HepG2 (cell line): Measurements from ENCODE around the gene ME3. TPM values are rescaled to one million over a fixed set of nuclear protein-coding genes. Genes with fewer than 3 reads are reported as not detected.

ENCODE experiments used
- ATAC-seq: fragments of 200-7000 bp; cut with Tn5 transposase; 3 replicates; pipeline ENCODE4 v1.9.1; 2020; ENCODE audit warnings: mild to moderate bottlenecking, moderate library complexity
- BruUV-seq: library from RNA; stranded (reverse); fragments of 400-500 nt; replicated peaks from 2 replicates; lab custom pipeline; 2021; lab: Mats Ljungman, UMichigan
- CTCF ChIA-PET: fragments of 300-600 bp; formaldehyde crosslinking; extraction: SDS; loops from one replicate; lab custom pipeline; 2021; ENCODE audit warnings: low total read pairs, inconsistent platforms, low intra/inter-chr PET ratio; lab: Yijun Ruan, JAX
- POLR2A ChIA-PET: fragments of 350-600 bp; sonication (Branson Sonifier 250); formaldehyde crosslinking; loops from one replicate; lab custom pipeline; 2020; ENCODE audit warnings: antibody characterized with exemption, inconsistent platforms; lab: Yijun Ruan, JAX
- DNase-seq: peaks from one replicate; pipeline ENCODE4 v3.0.0-alpha.2; 2015; ENCODE audit warnings: low spot score
- FAIRE-seq: peaks from 3 replicates; lab custom pipeline; 2011; peaks lifted over from hg19 to GRCh38; lab: Jason Lieb, UNC
- H2AFZ ChIP-seq: one replicate; pipeline ENCODE4 v1.6.1; 2011; ENCODE audit warnings: low read length, inconsistent platforms
- H3K27ac ChIP-seq: fragments of 300-600 bp; 3 replicates; pipeline ENCODE4 v1.8.0; 2011; ENCODE audit warnings: mixed run types, mild to moderate bottlenecking, mixed read lengths, low read length, inconsistent platforms; ENCODE audit not compliant: insufficient read depth; ENCODE audit errors: extremely low read length
- H3K27me3 ChIP-seq, 2 experiments: fragments of 200-600 bp in 1 of 2; 2 replicates in 1 of 2; 3 replicates in 1 of 2; pipeline versions ENCODE4 v1.6.0 to v1.8.0; 2011; ENCODE audit warnings: low read length in 2 of 2, mild to moderate bottlenecking in 2 of 2, moderate library complexity in 2 of 2, inconsistent platforms in 1 of 2; ENCODE audit not compliant: insufficient read depth in 2 of 2, control insufficient read depth in 1 of 2
- H3K36me3 ChIP-seq, 2 experiments: fragments of 200-600 bp in 1 of 2; replicated peaks in 1 of 2; 2 replicates in 1 of 2; 3 replicates in 1 of 2; pipeline versions ENCODE4 v1.5.1 to v1.8.0; 2011; ENCODE audit warnings: low read length in 2 of 2, inconsistent platforms in 1 of 2; ENCODE audit not compliant: insufficient read depth in 2 of 2, control insufficient read depth in 1 of 2
- H3K4me1 ChIP-seq: 2 replicates; pipeline ENCODE4 v1.5.1; 2012; ENCODE audit warnings: low read length, inconsistent platforms; ENCODE audit not compliant: insufficient read depth
- H3K4me2 ChIP-seq: 2 replicates; pipeline ENCODE4 v1.6.0; 2011; ENCODE audit warnings: low read depth, low read length, inconsistent platforms
- H3K4me3 ChIP-seq, 3 experiments: fragments of 200-600 bp in 1 of 3; sonication (generic), shearing (Covaris generic) in 1 of 3; replicated peaks in 1 of 3; 2 replicates each; pipeline ENCODE4 v1.5.1; 2011 to 2016; ENCODE audit warnings: low read length in 3 of 3, inconsistent platforms in 2 of 3, low read depth in 2 of 3, mild to moderate bottlenecking in 2 of 3, control low read depth in 1 of 3, mixed read lengths in 1 of 3; ENCODE audit not compliant: insufficient read depth in 1 of 3
- H3K79me2 ChIP-seq: one replicate; pipeline ENCODE4 v1.6.1; 2011; ENCODE audit warnings: low read length, inconsistent platforms; ENCODE audit not compliant: insufficient read depth
- H3K9ac ChIP-seq: 2 replicates; pipeline ENCODE4 v1.6.0; 2011; ENCODE audit warnings: mild to moderate bottlenecking, low read depth, low read length, inconsistent platforms; ENCODE audit not compliant: insufficient read depth
- H3K9me3 ChIP-seq: 2 replicates; pipeline ENCODE4 v1.5.1; 2012; ENCODE audit warnings: mild to moderate bottlenecking, low read length
- H4K20me1 ChIP-seq: 2 replicates; pipeline ENCODE4 v1.6.0; 2011; ENCODE audit warnings: inconsistent platforms, mild to moderate bottlenecking, low read length, moderate library complexity; ENCODE audit not compliant: insufficient read depth
- ATF7-NPFF ChIP-seq: sonication (generic); formaldehyde crosslinking; IDR thresholded peaks from 2 replicates; pipeline ENCODE4 v1.8.1; 2023; ENCODE audit warnings: mild to moderate bottlenecking, low read depth, missing genetic modification reagents, moderate library complexity
- KAT7 ChIP-seq: IDR thresholded peaks from 2 replicates; pipeline ENCODE4 v1.6.1; 2018; ENCODE audit warnings: borderline replicate concordance, missing compliant biosample characterization
- MEIS1 ChIP-seq: sonication (generic); formaldehyde crosslinking; IDR thresholded peaks from 2 replicates; pipeline ENCODE4 v1.9.0; 2021; ENCODE audit warnings: mild to moderate bottlenecking, missing genetic modification reagents, moderate library complexity, borderline replicate concordance
- NAIF1 ChIP-seq: sonication (generic); formaldehyde crosslinking; IDR thresholded peaks from 2 replicates; pipeline ENCODE4 v1.5.0; 2020; ENCODE audit warnings: mild to moderate bottlenecking, missing genetic modification reagents, borderline replicate concordance
- NFKBIZ ChIP-seq: IDR thresholded peaks from 2 replicates; pipeline ENCODE4 v1.6.1; 2018; ENCODE audit warnings: missing genetic modification reagents, missing compliant biosample characterization
- ZKSCAN5 ChIP-seq: sonication (generic); formaldehyde crosslinking; IDR thresholded peaks from 2 replicates; pipeline ENCODE4 v1.5.1; 2020; ENCODE audit warnings: mild to moderate bottlenecking, missing genetic modification reagents
- ZMAT3 ChIP-seq: sonication (generic); formaldehyde crosslinking; conservative IDR thresholded peaks from 2 replicates; pipeline ENCODE4 v1.7.0; 2021; ENCODE audit warnings: missing genetic modification reagents
- ZMYM2 ChIP-seq: sonication (generic); formaldehyde crosslinking; IDR thresholded peaks from 2 replicates; pipeline ENCODE4 v1.8.0; 2022; ENCODE audit warnings: mild to moderate bottlenecking, missing genetic modification reagents
- ZNF251 ChIP-seq: sonication (generic); formaldehyde crosslinking; IDR thresholded peaks from 2 replicates; pipeline ENCODE4 v1.9.0; 2021; ENCODE audit warnings: mild to moderate bottlenecking, missing genetic modification reagents
- ZNF296 ChIP-seq: sonication (generic); formaldehyde crosslinking; conservative IDR thresholded peaks from 2 replicates; pipeline ENCODE4 v1.5.0; 2020; ENCODE audit warnings: mild to moderate bottlenecking, missing genetic modification reagents
- ZNF335 ChIP-seq: sonication (generic); formaldehyde crosslinking; IDR thresholded peaks from 2 replicates; pipeline ENCODE4 v1.4.0; 2020; ENCODE audit warnings: missing genetic modification reagents
- ZNF614 ChIP-seq: IDR thresholded peaks from 2 replicates; pipeline ENCODE4 v1.6.1; 2018; ENCODE audit warnings: missing biosample characterization, missing genetic modification reagents, inconsistent platforms, borderline replicate concordance
- ZNF616 ChIP-seq: sonication (generic); formaldehyde crosslinking; IDR thresholded peaks from 2 replicates; pipeline ENCODE4 v1.5.0; 2020; ENCODE audit warnings: low read depth, mild to moderate bottlenecking, missing genetic modification reagents
- ZNF7 ChIP-seq: IDR thresholded peaks from 2 replicates; pipeline ENCODE4 v1.6.1; 2016; ENCODE audit warnings: missing biosample characterization, missing genetic modification reagents
- ZNF740 ChIP-seq: sonication (generic); formaldehyde crosslinking; IDR thresholded peaks from 2 replicates; pipeline ENCODE4 v1.4.0; 2020; ENCODE audit warnings: missing genetic modification reagents
- ZNF790 ChIP-seq: sonication (generic); formaldehyde crosslinking; IDR thresholded peaks from 2 replicates; pipeline ENCODE4 v1.8.0; 2022; ENCODE audit warnings: missing genetic modification reagents, mild to moderate bottlenecking, borderline replicate concordance
- WGBS: methylation state at CpG from one replicate; pipeline ENCODE4 v1.1.6; 2017; ENCODE audit warnings: low lambda C conversion rate; 5-methylcytosine and 5-hydroxymethylcytosine counted together
- in situ Hi-C: cut with HindIII; loops from 2 replicates; pipeline ENCODE4 v1.10.0; 2017; ENCODE audit warnings: low pct_unique_long_range_greater_than_20kb; ENCODE audit not compliant: extremely low pct_ligation_motif_present
- intact Hi-C: fragments of 100-400 bp; cut with micrococcal nuclease; formaldehyde crosslinking; loops from one replicate; pipeline ENCODE4 v1.10.0; 2022; ENCODE audit not compliant: unreplicated experiment
- polyA plus RNA-seq, 8 experiments: library from polyadenylated mRNA; depleted of rRNA in 3 of 8; stranded (reverse) in 7 of 8; unstranded in 1 of 8; fragments of >200 nt; fragmentation: Illumina TruSeq in 4 of 8; extraction: Trizol in 4 of 8; gene quantifications; 2 replicates each; pipeline versions ENCODE4 v1.2.1 to v1.2.3, GENCODE V29; 2011 to 2016; ENCODE audit warnings: low read depth in 4 of 8, missing spikeins in 1 of 8, mixed read lengths in 1 of 8; ENCODE audit not compliant: insufficient read depth in 1 of 8
- total RNA-seq, 5 experiments: library from RNA; depleted of rRNA; stranded (reverse); fragments of >200 nt; fragmentation: Illumina TruSeq; extraction: Trizol; gene quantifications; 2 replicates each; pipeline ENCODE4 v1.2.3, GENCODE V29; 2016; ENCODE audit warnings: low read depth in 1 of 5
- TF ChIP-seq, protein P1 (sequence below): sonication (generic); formaldehyde crosslinking; IDR thresholded peaks from 2 replicates; pipeline ENCODE4 v1.8.1; 2022; ENCODE audit warnings: mild to moderate bottlenecking, missing genetic modification reagents
- TF ChIP-seq, protein P2 (sequence below): sonication (generic); formaldehyde crosslinking; IDR thresholded peaks from 2 replicates; pipeline ENCODE4 v1.8.0; 2022; ENCODE audit warnings: low read depth, missing genetic modification reagents

The ME3 gene
- total and polyA plus RNA-seq, 2 of the 13 experiments (the other 11 are each of a cell fraction or from before 2014, with no cell fraction given) = not detected

GRCh38 chr11:86670181-86670580 lies 2.2 kb downstream of the ME3 start:
- ChIA-PET CTCF (no interaction called here), POLR2A (no interaction called here)
- H3K4me3 ChIP-seq = no peak overlapping the region
- H3K4me1 ChIP-seq = peaks cover 13% of the 10 kb centered on the region; the same call in 1 of the 2 replicates
- H3K27me3 ChIP-seq = peaks cover 4 to 59% of the 10 kb centered on the region in 2 experiments
- no peak for DNase-seq
- TF ChIP-seq, protein P1, sequence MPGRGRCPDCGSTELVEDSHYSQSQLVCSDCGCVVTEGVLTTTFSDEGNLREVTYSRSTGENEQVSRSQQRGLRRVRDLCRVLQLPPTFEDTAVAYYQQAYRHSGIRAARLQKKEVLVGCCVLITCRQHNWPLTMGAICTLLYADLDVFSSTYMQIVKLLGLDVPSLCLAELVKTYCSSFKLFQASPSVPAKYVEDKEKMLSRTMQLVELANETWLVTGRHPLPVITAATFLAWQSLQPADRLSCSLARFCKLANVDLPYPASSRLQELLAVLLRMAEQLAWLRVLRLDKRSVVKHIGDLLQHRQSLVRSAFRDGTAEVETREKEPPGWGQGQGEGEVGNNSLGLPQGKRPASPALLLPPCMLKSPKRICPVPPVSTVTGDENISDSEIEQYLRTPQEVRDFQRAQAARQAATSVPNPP (CRISPR knock-in tag) = no peak
- TF ChIP-seq ZNF251 (CRISPR knock-in tag) (no peak), ZNF614 (CRISPR knock-in tag) (no peak), MEIS1 (CRISPR knock-in tag) (no peak)
- TF ChIP-seq, protein P2, sequence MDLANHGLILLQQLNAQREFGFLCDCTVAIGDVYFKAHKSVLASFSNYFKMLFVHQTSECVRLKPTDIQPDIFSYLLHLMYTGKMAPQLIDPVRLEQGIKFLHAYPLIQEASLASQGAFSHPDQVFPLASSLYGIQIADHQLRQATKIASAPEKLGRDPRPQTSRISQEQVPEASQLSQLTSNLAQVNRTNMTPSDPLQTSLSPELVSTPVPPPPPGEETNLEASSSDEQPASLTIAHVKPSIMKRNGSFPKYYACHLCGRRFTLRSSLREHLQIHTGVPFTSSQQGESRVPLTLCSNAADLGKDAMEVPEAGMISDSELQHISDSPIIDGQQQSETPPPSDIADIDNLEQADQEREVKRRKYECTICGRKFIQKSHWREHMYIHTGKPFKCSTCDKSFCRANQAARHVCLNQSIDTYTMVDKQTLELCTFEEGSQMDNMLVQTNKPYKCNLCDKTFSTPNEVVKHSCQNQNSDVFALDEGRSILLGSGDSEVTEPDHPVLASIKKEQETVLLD (CRISPR knock-in tag) = no peak
- no peaks in the 10 kb centered on the region for H3K36me3 ChIP-seq
- H4K20me1 ChIP-seq = no peaks in the 10 kb centered on the region
- intact Hi-C loops (no loop called here), in situ Hi-C loops (no loop called here)
- BruUV-seq = no TSS peak
- H3K9ac ChIP-seq = no peak overlapping the region
- H2AFZ ChIP-seq = no peak overlapping the region
- WGBS = 2% methylated on average over 5 of the region's 5 CpGs
- H3K79me2 ChIP-seq = no peaks in the 10 kb centered on the region
- H3K9me3 ChIP-seq = no peaks in the 10 kb centered on the region
- no peak overlapping the region for H3K27ac ChIP-seq
- ATAC-seq = no peak
- FAIRE-seq = no peak
- H3K4me2 ChIP-seq = no peak overlapping the region

GRCh38 chr11:86669424-86669823 lies 3.0 kb downstream of the ME3 start:
- Histone ChIP-seq H3K4me1 (peaks cover 13% of the 10 kb centered on the region; the same call in 1 of the 2 replicates), H3K27ac (no peak overlapping the region), H3K9me3 (no peaks in the 10 kb centered on the region), H2AFZ (no peak overlapping the region), H4K20me1 (no peaks in the 10 kb centered on the region), H3K27me3 (peaks cover 4 to 65% of the 10 kb centered on the region in 2 experiments), H3K36me3 (no peaks in the 10 kb centered on the region), H3K9ac (no peak overlapping the region), H3K4me3 (no peak overlapping the region), H3K4me2 (no peak overlapping the region), H3K79me2 (no peaks in the 10 kb centered on the region)
- ATAC-seq (no peak), FAIRE-seq (no peak), DNase-seq (no peak)
- no TSS peak for BruUV-seq
- POLR2A ChIA-PET = no interaction called here
- intact Hi-C loops = loop anchor here (1.0 kb wide), 1 partner anchor 149 kb away; no protein-coding TSS in a partner anchor
- CTCF ChIA-PET = no interaction called here
- 7% methylated on average over 7 of the region's 7 CpGs for WGBS
- in situ Hi-C loops = no loop called here
- TF ChIP-seq ZNF790 (CRISPR knock-in tag) = no peak
- TF ChIP-seq ZNF296 (CRISPR knock-in tag) = no peak
- TF ChIP-seq NAIF1 (CRISPR knock-in tag) = no peak
- no peak for TF ChIP-seq NFKBIZ (CRISPR knock-in tag)
- no peak for TF ChIP-seq ZNF7 (CRISPR knock-in tag)
- TF ChIP-seq ZMYM2 (CRISPR knock-in tag) = no peak
- no peak for TF ChIP-seq KAT7 (CRISPR knock-in tag)
- TF ChIP-seq ZNF740 (CRISPR knock-in tag) = no peak
- no peak for TF ChIP-seq ZKSCAN5 (CRISPR knock-in tag)
- no peak for TF ChIP-seq ZMAT3 (CRISPR knock-in tag)
- no peak for TF ChIP-seq ZNF616
- no peak for TF ChIP-seq ZNF335 (CRISPR knock-in tag)
- TF ChIP-seq ATF7-NPFF (CRISPR knock-in tag) = no peak
